ENCODE measurements around the gene SUPT3H.

SUPT3H gene

DNA sequence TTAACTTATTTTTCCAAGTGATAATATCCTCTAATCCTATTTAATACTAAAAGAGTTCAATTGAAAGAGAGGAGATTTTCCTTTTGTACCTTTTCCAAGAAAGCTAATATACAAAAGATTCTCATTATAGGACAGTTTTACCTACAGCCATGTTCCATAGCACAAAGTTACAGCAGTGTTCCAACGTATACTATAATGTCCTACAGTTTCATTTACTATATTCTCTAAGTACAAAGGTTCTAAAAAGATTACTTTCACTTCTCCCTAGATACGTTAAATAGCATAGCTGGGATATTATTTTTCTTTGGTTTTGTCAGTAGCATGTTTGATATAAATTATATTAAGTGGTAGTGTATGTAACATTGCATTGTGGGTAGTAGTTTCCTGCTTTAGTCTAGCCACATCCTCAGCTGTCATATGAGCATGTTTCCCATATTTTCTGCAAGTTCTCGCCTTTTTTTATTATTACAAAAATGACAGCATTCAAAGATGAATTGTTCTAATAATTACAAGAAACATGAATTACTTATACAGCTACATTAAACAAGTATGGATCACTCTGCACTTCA, 54.0 kb downstream of the SUPT3H start:
- Histone ChIP-seq H3K4me3 (ENCODE audit: low read depth, low read length) (no peak overlapping the region), H3K36me3 (ENCODE audit: insufficient read depth, low read length) (no peaks in the 10 kb centered on the region), H3K27me3 (ENCODE audit: insufficient read depth, low read length) (no peaks in the 10 kb centered on the region), H2AFZ (ENCODE audit: low read length, unreplicated experiment) (no peak overlapping the region), H3K4me1 (ENCODE audit: control insufficient read depth, insufficient read depth, low read length, unreplicated experiment) (peaks cover 19% of the 10 kb centered on the region), H3K27ac (ENCODE audit: low read depth, low read length) (no peak overlapping the region), H3K79me2 (ENCODE audit: control insufficient read depth, insufficient read depth, low read length, unreplicated experiment) (no peaks in the 10 kb centered on the region)

DNA sequence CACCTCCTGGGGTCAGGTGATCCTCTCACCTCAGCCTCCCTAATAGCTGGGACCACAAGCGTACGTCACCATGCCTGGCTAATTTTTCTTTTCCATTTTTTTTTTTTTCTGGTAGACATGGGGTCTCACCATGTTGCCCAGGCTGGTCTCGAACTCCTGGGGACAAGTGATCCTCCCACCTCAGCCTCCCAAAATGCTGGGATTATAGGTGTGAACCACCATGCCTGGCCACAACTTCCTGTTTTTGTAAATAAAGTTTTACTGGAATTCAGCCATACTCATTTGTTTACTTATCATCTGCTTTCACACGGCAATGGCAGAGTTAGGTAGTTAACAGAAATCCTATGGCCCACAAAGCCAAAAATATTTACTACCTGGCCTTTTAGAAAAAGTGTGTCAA, 57.4 kb downstream of the SUPT3H start:
- no peak overlapping the region for H2AFZ ChIP-seq (ENCODE audit: low read length, unreplicated experiment)
- no peaks in the 10 kb centered on the region for H3K36me3 ChIP-seq (ENCODE audit: insufficient read depth, low read length)
- no peaks in the 10 kb centered on the region for H3K27me3 ChIP-seq (ENCODE audit: insufficient read depth, low read length)
- peaks cover 3% of the 10 kb centered on the region for H3K4me1 ChIP-seq (ENCODE audit: control insufficient read depth, insufficient read depth, low read length, unreplicated experiment)
- H3K27ac ChIP-seq (ENCODE audit: low read depth, low read length) = no peak overlapping the region
- H3K4me3 ChIP-seq (ENCODE audit: low read depth, low read length) = no peak overlapping the region
- H3K79me2 ChIP-seq (ENCODE audit: control insufficient read depth, insufficient read depth, low read length, unreplicated experiment) = no peaks in the 10 kb centered on the region

DNA sequence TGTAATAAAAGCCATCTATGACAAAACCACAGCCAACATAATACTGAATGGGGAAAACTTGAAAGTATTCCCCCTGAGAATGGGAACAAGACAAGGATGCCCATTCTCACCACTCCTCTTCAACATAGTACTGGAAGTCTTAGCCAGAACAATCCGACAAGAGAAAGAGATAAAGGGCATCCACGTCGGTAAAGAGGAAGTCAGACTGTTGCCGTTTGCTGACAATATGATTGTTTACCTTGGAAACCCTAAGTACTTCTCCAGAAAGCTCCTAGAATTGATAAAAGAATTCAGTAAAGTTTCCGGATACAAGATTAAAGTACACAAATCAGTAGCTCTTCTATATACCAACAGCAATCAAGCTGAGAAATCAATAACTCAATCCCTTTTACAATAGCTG, 63.6 kb downstream of the SUPT3H start:
- H3K27me3 ChIP-seq (ENCODE audit: insufficient read depth, low read length) = no peaks in the 10 kb centered on the region
- H2AFZ ChIP-seq (ENCODE audit: low read length, unreplicated experiment) = no peak overlapping the region
- H3K4me1 ChIP-seq (ENCODE audit: control insufficient read depth, insufficient read depth, low read length, unreplicated experiment) = no peaks in the 10 kb centered on the region
- no peaks in the 10 kb centered on the region for H3K36me3 ChIP-seq (ENCODE audit: insufficient read depth, low read length)
- no peak overlapping the region for H3K4me3 ChIP-seq (ENCODE audit: low read depth, low read length)
- no peaks in the 10 kb centered on the region for H3K79me2 ChIP-seq (ENCODE audit: control insufficient read depth, insufficient read depth, low read length, unreplicated experiment)
- H3K27ac ChIP-seq (ENCODE audit: low read depth, low read length) = no peak overlapping the region

DNA sequence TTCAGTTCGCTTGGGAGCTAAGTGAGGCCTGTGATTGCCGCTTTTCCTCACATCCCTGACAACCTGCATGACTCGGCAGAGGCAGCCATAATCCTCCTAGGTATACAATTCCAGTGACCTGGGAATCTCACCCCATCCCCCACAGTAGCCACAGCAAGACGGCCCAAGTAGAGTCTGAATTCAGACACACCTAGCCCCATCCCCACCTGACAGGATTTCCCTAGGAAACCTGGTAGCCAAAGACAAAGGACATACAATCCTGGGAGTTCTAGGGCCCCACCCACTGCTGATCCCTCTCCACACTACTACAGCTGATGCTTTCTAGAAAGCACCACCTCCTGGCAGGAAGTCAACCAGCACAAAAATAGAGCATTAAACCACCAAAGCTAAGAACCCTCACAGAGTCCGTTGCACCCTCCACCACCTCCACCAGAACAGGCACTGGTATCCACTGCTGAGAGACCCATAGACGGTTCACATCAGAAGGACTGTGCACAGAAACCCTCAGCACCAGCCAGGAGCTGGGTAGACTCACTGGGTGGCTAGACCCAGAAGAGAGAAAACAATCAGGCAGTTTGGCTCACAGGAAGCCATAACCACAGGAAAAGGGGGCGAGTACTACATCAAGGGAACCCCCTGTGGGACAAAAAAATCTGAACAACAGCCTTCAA, 67.5 kb downstream of the SUPT3H start:
- Histone ChIP-seq H3K36me3 (ENCODE audit: insufficient read depth, low read length) (no peaks in the 10 kb centered on the region), H3K79me2 (ENCODE audit: control insufficient read depth, insufficient read depth, low read length, unreplicated experiment) (no peaks in the 10 kb centered on the region), H3K27me3 (ENCODE audit: insufficient read depth, low read length) (no peaks in the 10 kb centered on the region), H2AFZ (ENCODE audit: low read length, unreplicated experiment) (no peak overlapping the region), H3K4me3 (ENCODE audit: low read depth, low read length) (no peak overlapping the region), H3K4me1 (ENCODE audit: control insufficient read depth, insufficient read depth, low read length, unreplicated experiment) (no peaks in the 10 kb centered on the region), H3K27ac (ENCODE audit: low read depth, low read length) (no peak overlapping the region)

DNA sequence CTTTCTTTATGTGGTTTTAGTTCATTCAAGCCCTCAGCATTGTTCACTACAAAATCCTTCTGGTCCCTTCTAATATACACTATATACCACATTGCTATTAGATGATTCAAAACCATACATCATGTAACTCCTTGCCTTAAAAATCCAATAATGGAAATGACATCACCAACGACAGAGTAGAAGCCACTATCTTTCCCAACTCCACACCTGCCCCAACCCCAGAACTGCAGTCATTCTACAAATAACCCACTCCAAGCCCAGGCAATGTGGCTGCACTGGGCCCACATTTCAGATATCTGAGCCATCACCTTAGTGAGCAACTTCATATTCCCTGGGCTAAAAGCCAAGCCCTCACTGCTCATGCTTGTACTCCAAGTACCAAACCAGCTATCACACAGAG, 72.2 kb downstream of the SUPT3H start:
- Histone ChIP-seq H3K4me1 (ENCODE audit: control insufficient read depth, insufficient read depth, low read length, unreplicated experiment) (no peaks in the 10 kb centered on the region), H3K4me3 (ENCODE audit: low read depth, low read length) (no peak overlapping the region), H2AFZ (ENCODE audit: low read length, unreplicated experiment) (no peak overlapping the region), H3K27ac (ENCODE audit: low read depth, low read length) (no peak overlapping the region), H3K27me3 (ENCODE audit: insufficient read depth, low read length) (no peaks in the 10 kb centered on the region), H3K79me2 (ENCODE audit: control insufficient read depth, insufficient read depth, low read length, unreplicated experiment) (no peaks in the 10 kb centered on the region), H3K36me3 (ENCODE audit: insufficient read depth, low read length) (no peaks in the 10 kb centered on the region)

DNA sequence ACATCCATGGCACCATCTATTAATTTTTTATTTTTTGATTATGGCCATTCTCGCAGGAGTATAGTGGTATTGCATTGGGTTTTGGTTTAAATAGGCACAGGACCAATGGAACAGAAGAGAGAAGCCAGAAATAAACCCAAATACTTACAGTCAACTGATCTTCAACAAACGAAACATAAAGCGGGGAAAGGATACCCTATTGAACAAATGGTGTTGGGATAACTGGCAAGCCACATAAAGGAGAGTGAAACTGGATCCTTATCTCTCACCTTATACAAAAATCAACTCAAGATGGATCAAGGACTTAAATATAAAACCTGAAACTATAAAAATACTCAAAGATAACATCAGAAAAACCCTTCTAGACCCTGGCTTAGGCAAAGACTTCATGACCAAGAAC, 74.9 kb downstream of the SUPT3H start:
- Histone ChIP-seq H3K4me3 (ENCODE audit: low read depth, low read length) (no peak overlapping the region), H3K36me3 (ENCODE audit: insufficient read depth, low read length) (no peaks in the 10 kb centered on the region), H2AFZ (ENCODE audit: low read length, unreplicated experiment) (no peak overlapping the region), H3K27me3 (ENCODE audit: insufficient read depth, low read length) (no peaks in the 10 kb centered on the region), H3K4me1 (ENCODE audit: control insufficient read depth, insufficient read depth, low read length, unreplicated experiment) (no peaks in the 10 kb centered on the region), H3K79me2 (ENCODE audit: control insufficient read depth, insufficient read depth, low read length, unreplicated experiment) (no peaks in the 10 kb centered on the region), H3K27ac (ENCODE audit: low read depth, low read length) (no peak overlapping the region)

DNA sequence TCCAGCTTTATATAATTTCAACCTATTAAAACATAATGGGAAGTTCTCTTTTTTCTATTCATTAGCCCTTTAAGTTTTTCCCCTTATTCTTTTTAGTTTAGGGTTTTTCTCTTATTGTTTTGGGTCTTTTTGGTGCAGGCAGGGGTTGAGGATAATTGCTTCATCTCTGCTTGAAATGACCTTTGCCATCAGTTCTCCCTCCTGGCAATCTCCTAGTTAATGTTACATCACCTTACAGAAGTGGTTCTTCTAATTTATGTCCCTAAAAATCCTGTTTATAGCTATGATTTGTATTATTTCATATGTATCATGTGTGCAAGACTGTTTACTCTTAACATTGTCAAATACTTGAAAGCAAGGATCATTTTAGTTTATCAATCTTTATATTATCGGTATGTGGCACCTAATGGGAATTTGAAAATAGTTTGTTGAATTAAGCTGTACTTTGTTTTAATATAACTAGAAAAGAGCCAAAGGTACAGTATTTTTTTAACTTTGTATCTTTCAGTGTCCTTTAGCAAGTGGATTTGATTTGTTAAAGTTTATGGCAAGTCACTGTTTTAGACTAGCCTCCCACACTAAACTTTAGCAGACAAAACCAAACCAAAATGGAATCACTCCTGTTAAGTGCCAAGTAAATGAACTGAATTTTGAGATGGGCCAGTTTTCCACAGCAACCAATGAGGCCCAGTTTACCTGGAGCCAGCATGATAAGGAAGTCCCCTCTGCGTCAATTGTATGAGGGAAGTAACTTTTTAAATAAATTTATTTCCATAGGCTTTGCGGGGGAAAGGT, 76.2 kb downstream of the SUPT3H start:
- Histone ChIP-seq H3K27ac (ENCODE audit: low read depth, low read length) (no peak overlapping the region), H2AFZ (ENCODE audit: low read length, unreplicated experiment) (no peak overlapping the region), H3K36me3 (ENCODE audit: insufficient read depth, low read length) (no peaks in the 10 kb centered on the region), H3K4me3 (ENCODE audit: low read depth, low read length) (no peak overlapping the region), H3K4me1 (ENCODE audit: control insufficient read depth, insufficient read depth, low read length, unreplicated experiment) (no peaks in the 10 kb centered on the region), H3K79me2 (ENCODE audit: control insufficient read depth, insufficient read depth, low read length, unreplicated experiment) (no peaks in the 10 kb centered on the region), H3K27me3 (ENCODE audit: insufficient read depth, low read length) (no peaks in the 10 kb centered on the region)

DNA sequence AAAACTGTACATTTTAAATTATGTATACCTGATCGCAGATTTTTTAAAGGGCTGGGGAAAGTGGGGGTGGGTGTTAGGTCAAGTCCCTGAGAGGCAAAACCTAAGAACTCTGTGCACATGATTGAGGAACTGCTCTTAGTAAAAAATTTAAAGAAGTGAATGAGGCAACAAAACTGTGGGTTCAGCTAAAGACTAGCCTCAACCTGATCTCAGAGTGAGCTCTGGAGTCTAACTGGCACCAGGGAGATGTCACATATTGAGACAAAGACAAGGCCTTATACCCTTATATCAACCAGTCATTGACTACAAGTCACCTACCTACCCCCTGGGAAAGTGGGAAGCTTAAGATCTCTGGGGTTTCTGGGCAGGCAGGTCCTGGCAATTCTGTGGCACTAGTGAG, 77.0 kb downstream of the SUPT3H start:
- Histone ChIP-seq H3K4me1 (ENCODE audit: control insufficient read depth, insufficient read depth, low read length, unreplicated experiment) (no peaks in the 10 kb centered on the region), H3K27ac (ENCODE audit: low read depth, low read length) (no peak overlapping the region), H3K36me3 (ENCODE audit: insufficient read depth, low read length) (no peaks in the 10 kb centered on the region), H3K27me3 (ENCODE audit: insufficient read depth, low read length) (no peaks in the 10 kb centered on the region), H3K79me2 (ENCODE audit: control insufficient read depth, insufficient read depth, low read length, unreplicated experiment) (no peaks in the 10 kb centered on the region), H3K4me3 (ENCODE audit: low read depth, low read length) (no peak overlapping the region), H2AFZ (ENCODE audit: low read length, unreplicated experiment) (no peak overlapping the region)

DNA sequence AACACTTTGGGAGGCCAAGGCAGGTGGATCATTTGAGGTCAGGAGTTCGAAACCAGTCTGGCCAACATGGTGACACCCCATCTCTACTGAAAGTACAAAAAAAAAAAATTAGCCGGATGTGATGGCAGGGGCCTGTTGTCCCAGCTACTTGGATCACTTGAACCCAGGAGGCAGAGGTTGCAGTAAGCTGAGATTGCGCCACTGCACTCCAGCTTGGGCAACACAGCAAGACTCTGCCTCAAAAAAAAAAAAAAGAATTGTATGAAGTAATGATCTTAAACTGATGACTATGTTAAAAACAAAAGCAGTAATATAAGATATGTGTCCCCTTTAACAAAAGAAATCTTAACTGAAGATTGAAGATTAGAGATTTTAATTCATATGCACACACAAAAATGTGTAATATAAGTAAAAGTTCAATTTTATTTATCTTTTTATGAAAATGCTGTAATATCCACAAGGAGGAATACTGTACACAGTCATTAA, 78.6 kb downstream of the SUPT3H start:
- Histone ChIP-seq H2AFZ (ENCODE audit: low read length, unreplicated experiment) (no peak overlapping the region), H3K79me2 (ENCODE audit: control insufficient read depth, insufficient read depth, low read length, unreplicated experiment) (no peaks in the 10 kb centered on the region), H3K4me3 (ENCODE audit: low read depth, low read length) (no peak overlapping the region), H3K36me3 (ENCODE audit: insufficient read depth, low read length) (no peaks in the 10 kb centered on the region), H3K27me3 (ENCODE audit: insufficient read depth, low read length) (no peaks in the 10 kb centered on the region), H3K4me1 (ENCODE audit: control insufficient read depth, insufficient read depth, low read length, unreplicated experiment) (no peaks in the 10 kb centered on the region), H3K27ac (ENCODE audit: low read depth, low read length) (no peak overlapping the region)

DNA sequence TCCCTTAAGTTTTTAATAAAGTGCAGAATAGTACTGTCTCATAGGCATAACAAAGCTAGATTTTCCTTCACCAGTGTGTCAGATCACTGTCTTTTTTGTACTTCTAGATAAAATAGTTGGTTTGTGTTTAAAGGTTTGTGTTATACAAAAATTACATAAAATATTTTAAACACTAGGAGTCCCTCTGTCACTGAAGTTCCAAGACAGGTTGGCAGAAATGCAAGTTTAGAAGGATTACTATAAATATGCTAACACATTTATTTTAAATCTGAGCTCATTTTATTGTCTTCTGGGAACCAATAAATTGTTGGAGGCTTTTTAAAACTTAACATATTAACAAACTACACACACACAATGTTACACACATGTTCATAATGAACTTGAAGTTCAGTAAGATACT, 80.4 kb downstream of the SUPT3H start:
- H3K79me2 ChIP-seq (ENCODE audit: control insufficient read depth, insufficient read depth, low read length, unreplicated experiment) = no peaks in the 10 kb centered on the region
- no peak overlapping the region for H3K27ac ChIP-seq (ENCODE audit: low read depth, low read length)

More for the DNA sequence above, 80.4 kb downstream of the SUPT3H start:
- Histone ChIP-seq H3K36me3 (ENCODE audit: insufficient read depth, low read length) (no peaks in the 10 kb centered on the region), H3K4me3 (ENCODE audit: low read depth, low read length) (no peak overlapping the region), H3K4me1 (ENCODE audit: control insufficient read depth, insufficient read depth, low read length, unreplicated experiment) (no peaks in the 10 kb centered on the region), H2AFZ (ENCODE audit: low read length, unreplicated experiment) (no peak overlapping the region), H3K27me3 (ENCODE audit: insufficient read depth, low read length) (no peaks in the 10 kb centered on the region)

Data from ACC112 (cell line).